ENCODE results near the gene KRTAP19-6.
"Not testable (repeated sequence)": the region's sequence is repeated elsewhere in the genome, so short reads cannot be mapped to it uniquely, and the experiment has no call there.

KRTAP19-6 gene

GRCh38 chr21:30515681-30516080 lies 26.0 kb downstream of the KRTAP19-6 start:
- TF ChIP-seq CTCF (IDR thresholded peaks at IDR 0.05; ENCODE audit: low read depth, low read length), result no peak

GRCh38 chr21:30505621-30506205 lies 36.0 kb downstream of the KRTAP19-6 start:
- H3K4me3 ChIP-seq (ENCODE audit: low read depth, low read length), result not testable (repeated sequence)

More at GRCh38 chr21:30515681-30516080, 26.0 kb downstream of the KRTAP19-6 start:
- H3K4me3 ChIP-seq (ENCODE audit: low read depth, low read length), result no peak overlapping the region

- TF ChIP-seq CTCF (IDR thresholded peaks at IDR 0.05; ENCODE audit: low read depth, low read length), result no peak
- H3K4me3 ChIP-seq (ENCODE audit: low read depth, low read length), result no peak within 1 kb of the TSS
These were observed 39.6 kb downstream of the KRTAP19-6 start, which contains the start of gene KRTAP19-5 for GRCh38 chr21:30502041-30502440. TSS of gene KRTAP19-5 (minus strand) at chr21:30502141. CDS start at chr21:30502090, 51 bp downstream.

- no peak for TF ChIP-seq CTCF (IDR thresholded peaks at IDR 0.05; ENCODE audit: low read depth, low read length)
- no peak within 1 kb of the TSS for H3K4me3 ChIP-seq (ENCODE audit: low read depth, low read length)
These were observed 44.6 kb downstream of the KRTAP19-6 start, which contains the start of gene KRTAP19-4 for GRCh38 chr21:30497065-30497464. TSS of gene KRTAP19-4 (minus strand) at chr21:30497165. CDS start at chr21:30497110, 55 bp downstream.

GRCh38 chr21:30491963-30492428 lies 49.7 kb downstream of the KRTAP19-6 start, which contains the start of gene KRTAP19-3:
TSS of gene KRTAP19-3 (minus strand) at chr21:30492013. CDS start at chr21:30491957, 56 bp downstream.
- H3K4me3 ChIP-seq (ENCODE audit: low read depth, low read length), result no peak within 1 kb of the TSS
- TF ChIP-seq CTCF (IDR thresholded peaks at IDR 0.05; ENCODE audit: low read depth, low read length), result no peak
